Measurements from ENCODE around the gene COL6A1. TPM values are rescaled to one million over a fixed set of nuclear protein-coding genes. Genes with fewer than 3 reads are reported as not detected.

COL6A1 gene
- polyA plus RNA-seq, 2 of the 4 experiments (the other 2 are of a cell fraction), result 3.9 to 18.3 TPM

DNA sequence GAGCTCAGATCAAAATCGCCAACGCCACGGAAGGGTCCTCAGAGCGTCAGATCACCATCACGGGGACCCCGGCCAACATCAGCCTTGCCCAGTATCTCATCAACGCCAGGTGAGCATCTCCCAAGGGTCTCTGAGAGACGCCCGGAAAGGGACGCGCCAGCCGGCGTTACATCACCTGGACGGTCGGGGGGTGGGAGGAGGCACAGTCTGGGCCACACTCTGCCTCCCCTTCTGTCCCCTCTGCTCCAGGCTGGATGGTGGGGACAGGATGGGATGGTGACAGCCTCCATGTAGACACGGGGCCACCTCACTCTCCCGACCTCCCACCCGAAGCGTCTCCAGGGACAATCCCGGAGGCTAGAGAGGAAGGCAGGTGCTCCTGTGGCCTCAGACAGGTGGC, 41.5 kb upstream of the COL6A1 start:
- ChIA-PET CTCF (interaction anchor here (0.8 to 1.0 kb wide), 2 partner anchors 17 to 285 kb away, joined by 3 to 4 read pairs; no protein-coding TSS in a partner anchor), POLR2A (no interaction called here)
- Histone ChIP-seq H3K27ac (no peak overlapping the region), H3K4me3 (no peak overlapping the region), H3K4me1 (no peaks in the 10 kb centered on the region), H3K4me2 (no peak overlapping the region), H3K9me3 (no peaks in the 10 kb centered on the region)
- DNase-seq (ENCODE audit: low read depth in 1 of 2, low spot score in 1 of 2) (no peak), FAIRE-seq (no peak), ATAC-seq (no peak)
- WGBS (ENCODE audit: missing lambda C conversion rate), result 62% methylated on average over 6 of the region's 20 CpGs
- TF ChIP-seq ZC3H11A (IDR thresholded peaks at IDR 0.05), result no peak
- TF ChIP-seq, protein P1, sequence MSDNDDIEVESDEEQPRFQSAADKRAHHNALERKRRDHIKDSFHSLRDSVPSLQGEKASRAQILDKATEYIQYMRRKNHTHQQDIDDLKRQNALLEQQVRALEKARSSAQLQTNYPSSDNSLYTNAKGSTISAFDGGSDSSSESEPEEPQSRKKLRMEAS (IDR thresholded peaks at IDR 0.05), result no peak
- TF ChIP-seq ESRRA (IDR thresholded peaks at IDR 0.05; ENCODE audit: borderline replicate concordance, low read length), result no peak
- no peak for TF ChIP-seq TFCP2L1 (CRISPR knock-in tag; IDR thresholded peaks at IDR 0.05)
- TF ChIP-seq, protein P2, sequence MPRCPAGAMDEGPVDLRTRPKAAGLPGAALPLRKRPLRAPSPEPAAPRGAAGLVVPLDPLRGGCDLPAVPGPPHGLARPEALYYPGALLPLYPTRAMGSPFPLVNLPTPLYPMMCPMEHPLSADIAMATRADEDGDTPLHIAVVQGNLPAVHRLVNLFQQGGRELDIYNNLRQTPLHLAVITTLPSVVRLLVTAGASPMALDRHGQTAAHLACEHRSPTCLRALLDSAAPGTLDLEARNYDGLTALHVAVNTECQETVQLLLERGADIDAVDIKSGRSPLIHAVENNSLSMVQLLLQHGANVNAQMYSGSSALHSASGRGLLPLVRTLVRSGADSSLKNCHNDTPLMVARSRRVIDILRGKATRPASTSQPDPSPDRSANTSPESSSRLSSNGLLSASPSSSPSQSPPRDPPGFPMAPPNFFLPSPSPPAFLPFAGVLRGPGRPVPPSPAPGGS (IDR thresholded peaks at IDR 0.05), result no peak
- TF ChIP-seq, protein P3, sequence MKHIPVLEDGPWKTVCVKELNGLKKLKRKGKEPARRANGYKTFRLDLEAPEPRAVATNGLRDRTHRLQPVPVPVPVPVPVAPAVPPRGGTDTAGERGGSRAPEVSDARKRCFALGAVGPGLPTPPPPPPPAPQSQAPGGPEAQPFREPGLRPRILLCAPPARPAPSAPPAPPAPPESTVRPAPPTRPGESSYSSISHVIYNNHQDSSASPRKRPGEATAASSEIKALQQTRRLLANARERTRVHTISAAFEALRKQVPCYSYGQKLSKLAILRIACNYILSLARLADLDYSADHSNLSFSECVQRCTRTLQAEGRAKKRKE (CRISPR knock-in tag; IDR thresholded peaks at IDR 0.05; ENCODE audit: low read depth), result no peak
- TF ChIP-seq, protein P4, sequence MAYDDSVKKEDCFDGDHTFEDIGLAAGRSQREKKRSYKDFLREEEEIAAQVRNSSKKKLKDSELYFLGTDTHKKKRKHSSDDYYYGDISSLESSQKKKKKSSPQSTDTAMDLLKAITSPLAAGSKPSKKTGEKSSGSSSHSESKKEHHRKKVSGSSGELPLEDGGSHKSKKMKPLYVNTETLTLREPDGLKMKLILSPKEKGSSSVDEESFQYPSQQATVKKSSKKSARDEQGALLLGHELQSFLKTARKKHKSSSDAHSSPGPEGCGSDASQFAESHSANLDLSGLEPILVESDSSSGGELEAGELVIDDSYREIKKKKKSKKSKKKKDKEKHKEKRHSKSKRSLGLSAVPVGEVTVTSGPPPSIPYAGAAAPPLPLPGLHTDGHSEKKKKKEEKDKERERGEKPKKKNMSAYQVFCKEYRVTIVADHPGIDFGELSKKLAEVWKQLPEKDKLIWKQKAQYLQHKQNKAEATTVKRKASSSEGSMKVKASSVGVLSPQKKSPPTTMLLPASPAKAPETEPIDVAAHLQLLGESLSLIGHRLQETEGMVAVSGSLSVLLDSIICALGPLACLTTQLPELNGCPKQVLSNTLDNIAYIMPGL (CRISPR knock-in tag; IDR thresholded peaks at IDR 0.05; ENCODE audit: borderline replicate concordance), result no peak
- TF ChIP-seq, protein P5, sequence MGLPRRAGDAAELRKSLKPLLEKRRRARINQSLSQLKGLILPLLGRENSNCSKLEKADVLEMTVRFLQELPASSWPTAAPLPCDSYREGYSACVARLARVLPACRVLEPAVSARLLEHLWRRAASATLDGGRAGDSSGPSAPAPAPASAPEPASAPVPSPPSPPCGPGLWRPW (IDR thresholded peaks at IDR 0.05), result no peak
- no peak for TF ChIP-seq HOXB13 (CRISPR knock-in tag; IDR thresholded peaks at IDR 0.05; ENCODE audit: low read depth)
- no peak for TF ChIP-seq MAZ (IDR thresholded peaks at IDR 0.05; ENCODE audit: borderline replicate concordance, low read depth, low read length)
- TF ChIP-seq, protein P6, sequence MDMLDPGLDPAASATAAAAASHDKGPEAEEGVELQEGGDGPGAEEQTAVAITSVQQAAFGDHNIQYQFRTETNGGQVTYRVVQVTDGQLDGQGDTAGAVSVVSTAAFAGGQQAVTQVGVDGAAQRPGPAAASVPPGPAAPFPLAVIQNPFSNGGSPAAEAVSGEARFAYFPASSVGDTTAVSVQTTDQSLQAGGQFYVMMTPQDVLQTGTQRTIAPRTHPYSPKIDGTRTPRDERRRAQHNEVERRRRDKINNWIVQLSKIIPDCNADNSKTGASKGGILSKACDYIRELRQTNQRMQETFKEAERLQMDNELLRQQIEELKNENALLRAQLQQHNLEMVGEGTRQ (IDR thresholded peaks at IDR 0.05), result no peak
- no peak for TF ChIP-seq FOSB (CRISPR knock-in tag; IDR thresholded peaks at IDR 0.05)
- TF ChIP-seq RCOR1 (IDR thresholded peaks at IDR 0.05; ENCODE audit: low read depth, low read length), result no peak
- no peak for TF ChIP-seq RARB (CRISPR knock-in tag; IDR thresholded peaks at IDR 0.05)
- TF ChIP-seq RFX5 (IDR thresholded peaks at IDR 0.05), result no peak

DNA sequence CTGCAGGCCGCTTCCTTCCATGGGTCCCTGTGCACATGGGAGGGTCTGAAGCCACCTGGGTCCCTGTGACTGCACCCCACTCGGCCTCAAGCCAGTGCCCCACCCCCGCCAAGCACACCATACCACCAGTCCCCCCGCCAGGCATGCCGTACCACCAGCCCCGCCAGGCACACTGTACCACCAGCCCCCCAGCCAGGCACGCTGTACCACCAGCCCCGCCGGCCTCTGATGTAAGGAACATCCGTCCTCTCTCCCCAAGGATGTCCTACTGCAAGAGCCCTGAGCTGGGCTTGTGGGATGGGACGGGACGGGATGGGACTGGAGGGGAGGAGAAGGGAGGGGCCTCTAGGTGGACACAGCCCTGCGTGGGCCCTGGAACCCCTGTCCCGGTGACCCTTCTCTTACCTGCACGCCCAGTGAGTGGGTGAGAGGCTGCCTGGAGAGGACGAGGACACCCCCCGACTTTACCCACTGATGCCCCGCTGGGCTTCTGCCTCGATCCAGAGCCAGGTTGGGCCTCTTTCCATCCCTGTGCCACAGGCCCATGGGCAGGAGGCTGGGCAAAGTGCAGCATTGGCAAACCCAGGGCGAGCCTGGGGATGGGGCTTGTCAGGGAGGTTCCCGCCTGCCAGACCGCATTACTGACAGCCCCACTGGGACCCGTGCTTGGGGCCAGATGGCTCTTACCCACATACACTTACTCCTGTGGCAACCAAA, 40.8 kb upstream of the COL6A1 start:
- DNase-seq (ENCODE audit: low read depth in 1 of 2, low spot score in 1 of 2) (no peak), FAIRE-seq (no peak), ATAC-seq (no peak)
- Histone ChIP-seq H3K9me3 (no peaks in the 10 kb centered on the region), H3K27ac (no peak overlapping the region), H3K4me2 (no peak overlapping the region), H3K4me1 (no peaks in the 10 kb centered on the region), H3K4me3 (no peak overlapping the region)
- ChIA-PET POLR2A (no interaction called here), CTCF (no interaction called here)
- no peak for TF ChIP-seq TFCP2L1 (CRISPR knock-in tag; IDR thresholded peaks at IDR 0.05)
- TF ChIP-seq MAZ (IDR thresholded peaks at IDR 0.05; ENCODE audit: borderline replicate concordance, low read depth, low read length), result no peak
- no peak for TF ChIP-seq POLR2A (IDR thresholded peaks at IDR 0.05; ENCODE audit: low read length)
- TF ChIP-seq ZFP36 (IDR thresholded peaks at IDR 0.05; ENCODE audit: borderline replicate concordance, partially characterized antibody), result no peak
- no peak for TF ChIP-seq HDAC2 (IDR thresholded peaks at IDR 0.05)
- TF ChIP-seq JUN (IDR thresholded peaks at IDR 0.05), result no peak
- TF ChIP-seq CEBPB (IDR thresholded peaks at IDR 0.05), result no peak
- TF ChIP-seq KDM5A (IDR thresholded peaks at IDR 0.05), result no peak
- no peak for TF ChIP-seq TP53 (CRISPR knock-in tag; IDR thresholded peaks at IDR 0.05)
- TF ChIP-seq, protein P4 (CRISPR knock-in tag; IDR thresholded peaks at IDR 0.05; ENCODE audit: borderline replicate concordance), result no peak
- TF ChIP-seq, protein P2 (IDR thresholded peaks at IDR 0.05), result no peak
- no peak for TF ChIP-seq PHF8 (IDR thresholded peaks at IDR 0.05; ENCODE audit: borderline replicate concordance, low read depth)
- no peak for TF ChIP-seq ESRRA (IDR thresholded peaks at IDR 0.05; ENCODE audit: borderline replicate concordance, low read length)
- no peak for TF ChIP-seq ZNF302 (CRISPR knock-in tag; IDR thresholded peaks at IDR 0.05)
- no peak for TF ChIP-seq CHD2 (IDR thresholded peaks at IDR 0.05; ENCODE audit: low read length, partially characterized antibody)
- 58% methylated on average over 2 of the region's 23 CpGs for WGBS (ENCODE audit: missing lambda C conversion rate)

Measured in A549 (cell line).